ENCODE measurements around the gene TACC2.

Gene TACC2

GRCh38 chr10:122241836-122242235, 252.9 kb downstream of the TACC2 start:
- DNase-seq (no peak), ATAC-seq (replicated peaks) (no peak)
- no peaks in the 10 kb centered on the region for H3K9me3 Mint-ChIP-seq
- no peaks in the 10 kb centered on the region for H3K36me3 Mint-ChIP-seq
- H3K4me3 Mint-ChIP-seq: no peak overlapping the region
- H3K4me1 Mint-ChIP-seq: no peaks in the 10 kb centered on the region
- no peaks in the 10 kb centered on the region for H3K27me3 Mint-ChIP-seq
- no peak overlapping the region for H3K27ac Mint-ChIP-seq

DNA sequence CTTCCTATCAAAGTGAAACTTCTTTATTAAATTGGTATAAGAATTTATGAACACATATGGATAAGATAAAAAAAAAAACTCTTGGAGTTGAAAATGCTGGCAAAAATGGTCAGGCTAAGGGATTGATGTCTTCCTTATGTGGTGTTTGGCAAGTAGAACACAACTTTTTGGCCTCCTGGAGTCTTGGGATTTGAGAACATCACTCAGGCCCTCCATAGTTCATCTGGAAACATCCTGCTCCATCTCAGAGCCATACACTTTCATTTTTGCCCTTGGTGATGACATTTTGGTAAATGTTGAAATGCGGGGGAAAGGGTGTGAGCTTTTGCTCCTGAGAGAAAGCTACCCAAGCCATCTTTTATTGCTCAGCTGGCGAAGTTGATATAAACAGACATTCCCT, 254.6 kb downstream of the TACC2 start:
- H3K27ac Mint-ChIP-seq: no peak overlapping the region
- H3K4me3 Mint-ChIP-seq: no peak overlapping the region
- H3K36me3 Mint-ChIP-seq: no peaks in the 10 kb centered on the region
- peaks cover 0 to under 1% of the 10 kb centered on the region in 2 donors for H3K27me3 Mint-ChIP-seq
- no peak for ATAC-seq (replicated peaks)
- no peaks in the 10 kb centered on the region for H3K9me3 Mint-ChIP-seq
- no peaks in the 10 kb centered on the region for H3K4me1 Mint-ChIP-seq
- no peak for DNase-seq

DNA sequence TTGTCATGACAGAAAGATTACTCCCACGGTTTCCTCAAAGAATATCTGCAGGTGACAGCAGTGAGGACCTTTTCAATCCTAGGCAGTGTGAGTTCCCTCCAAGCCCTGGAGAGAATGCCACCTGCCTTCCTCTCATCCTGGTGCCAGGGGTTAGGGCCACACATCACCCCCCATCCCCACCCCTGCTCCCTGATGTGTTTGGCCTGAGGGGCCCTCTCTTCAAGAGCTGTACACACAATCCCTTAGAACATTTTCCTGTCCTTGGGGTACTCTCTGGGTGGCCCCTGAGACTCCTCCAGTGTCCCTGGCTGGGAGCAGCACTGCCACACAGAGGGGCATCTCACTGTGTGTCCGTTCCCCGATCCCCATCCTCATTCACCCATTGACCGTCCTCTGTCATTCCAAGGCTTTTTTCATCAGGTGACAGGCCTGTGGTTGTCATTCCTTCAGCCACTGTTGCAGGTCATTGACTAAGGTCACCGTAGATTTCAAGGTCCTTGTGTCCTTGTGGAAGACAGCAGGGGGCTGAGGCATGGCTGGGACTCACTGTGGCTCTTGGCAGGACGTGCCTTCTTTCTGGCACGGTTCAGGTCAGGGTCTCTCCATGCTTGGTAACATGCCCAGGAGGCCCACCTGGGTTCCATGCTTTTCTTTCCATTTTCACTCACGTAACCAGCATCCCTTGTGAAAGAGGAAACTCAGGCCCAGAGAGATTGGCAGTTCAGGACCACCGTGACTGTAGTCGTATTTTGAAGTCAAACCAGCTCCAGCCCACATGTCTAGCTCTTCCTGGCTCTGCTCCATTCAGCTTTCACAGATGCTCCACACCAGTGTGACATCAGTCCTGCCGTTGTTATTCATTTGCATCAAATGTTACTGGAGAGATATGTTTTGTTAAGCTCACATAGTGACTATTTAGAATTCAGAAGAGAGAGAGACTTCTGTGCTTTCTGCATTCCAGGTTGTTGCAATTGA, 255.3 kb downstream of the TACC2 start:
- ATAC-seq (replicated peaks): no peak
- H3K9me3 Mint-ChIP-seq: no peaks in the 10 kb centered on the region
- H3K4me3 Mint-ChIP-seq: no peak overlapping the region
- no peaks in the 10 kb centered on the region for H3K4me1 Mint-ChIP-seq
- peaks cover 0 to 5% of the 10 kb centered on the region in 2 donors for H3K27me3 Mint-ChIP-seq
- H3K27ac Mint-ChIP-seq: no peak overlapping the region
- H3K36me3 Mint-ChIP-seq: no peaks in the 10 kb centered on the region
- no peak for DNase-seq

DNA sequence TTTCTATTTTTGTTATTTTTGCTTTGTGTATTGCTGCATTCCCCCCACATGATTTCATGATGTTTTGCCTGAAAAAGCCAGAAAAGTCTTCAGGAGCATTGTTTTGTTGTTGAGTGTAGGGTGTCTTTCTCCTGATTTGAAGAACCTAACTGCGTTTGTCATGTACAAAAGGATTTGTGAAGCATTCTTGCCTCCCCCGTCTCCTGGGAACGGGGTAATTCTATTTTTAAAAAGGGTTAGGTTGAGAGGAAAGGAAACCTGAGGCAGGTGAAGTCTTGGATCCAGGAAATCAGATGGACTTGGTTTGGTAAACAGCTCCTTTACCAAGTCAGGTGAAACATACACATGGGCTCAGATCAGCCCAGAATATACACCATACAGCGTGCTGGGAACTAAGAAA, 256.2 kb downstream of the TACC2 start:
- no peaks in the 10 kb centered on the region for H3K36me3 Mint-ChIP-seq
- H3K4me3 Mint-ChIP-seq: no peak overlapping the region
- H3K9me3 Mint-ChIP-seq: no peaks in the 10 kb centered on the region
- peaks cover 0 to 6% of the 10 kb centered on the region in 2 donors for H3K27me3 Mint-ChIP-seq
- ATAC-seq (replicated peaks) (no peak), DNase-seq (no peak)
- H3K4me1 Mint-ChIP-seq: no peaks in the 10 kb centered on the region
- H3K27ac Mint-ChIP-seq: no peak overlapping the region

- Mint-ChIP-seq H3K4me1 (no peaks in the 10 kb centered on the region), H3K9me3 (no peaks in the 10 kb centered on the region), H3K36me3 (no peaks in the 10 kb centered on the region), H3K4me3 (no peak overlapping the region), H3K27me3 (peaks cover 0 to 11% of the 10 kb centered on the region in 2 donors), H3K27ac (no peak overlapping the region)
- ATAC-seq (replicated peaks) (no peak), DNase-seq (no peak)
These were observed 256.9 kb downstream of the TACC2 start for GRCh38 chr10:122245897-122246296.

DNA sequence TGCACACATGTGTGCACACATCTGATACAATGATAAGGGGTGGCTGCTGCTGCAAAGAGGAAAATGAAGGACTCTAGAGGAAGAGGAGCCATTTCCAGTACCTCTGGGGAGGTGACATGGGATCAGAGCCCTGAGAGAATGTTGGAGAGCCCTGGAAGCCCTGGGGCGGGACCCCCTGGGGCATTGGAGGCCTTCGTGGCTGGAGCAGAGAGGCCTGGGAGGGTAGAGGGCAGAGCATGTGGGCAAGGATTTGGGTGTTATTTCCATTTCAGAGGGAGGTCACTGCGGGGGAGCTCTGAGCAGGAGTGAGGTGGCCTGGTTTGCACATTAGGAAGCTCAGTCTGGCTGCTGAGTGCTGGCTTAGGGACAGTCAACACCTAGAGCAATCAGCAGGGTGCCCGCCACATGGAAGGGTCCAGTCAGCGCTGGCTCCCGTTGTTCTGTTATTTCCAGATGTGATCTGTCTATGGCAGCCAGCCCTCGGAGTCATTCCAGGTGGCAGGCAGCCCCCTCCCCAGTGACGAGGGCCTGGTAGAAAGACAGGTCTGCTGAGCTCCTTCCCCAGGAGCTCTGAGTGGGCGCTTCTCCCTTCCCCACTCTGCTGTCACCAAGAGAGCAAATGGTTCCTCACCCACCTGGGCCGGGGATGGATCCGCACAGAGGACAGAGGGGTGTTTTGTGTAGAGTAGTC, 258.0 kb downstream of the TACC2 start:
- DNase-seq: no peak
- Mint-ChIP-seq H3K4me3 (no peak overlapping the region), H3K4me1 (no peaks in the 10 kb centered on the region), H3K9me3 (no peaks in the 10 kb centered on the region), H3K27ac (no peak overlapping the region), H3K36me3 (no peaks in the 10 kb centered on the region), H3K27me3 (peaks cover 0 to 11% of the 10 kb centered on the region in 2 donors)
- no peak for ATAC-seq (replicated peaks)

- Mint-ChIP-seq H3K4me3 (no peak overlapping the region), H3K4me1 (no peaks in the 10 kb centered on the region), H3K36me3 (no peaks in the 10 kb centered on the region), H3K27ac (no peak overlapping the region), H3K9me3 (no peaks in the 10 kb centered on the region), H3K27me3 (peaks cover 0 to 11% of the 10 kb centered on the region in 2 donors)
- ATAC-seq (replicated peaks) (no peak), DNase-seq (no peak)
These were observed 259.7 kb downstream of the TACC2 start for GRCh38 chr10:122248356-122249302.

DNA sequence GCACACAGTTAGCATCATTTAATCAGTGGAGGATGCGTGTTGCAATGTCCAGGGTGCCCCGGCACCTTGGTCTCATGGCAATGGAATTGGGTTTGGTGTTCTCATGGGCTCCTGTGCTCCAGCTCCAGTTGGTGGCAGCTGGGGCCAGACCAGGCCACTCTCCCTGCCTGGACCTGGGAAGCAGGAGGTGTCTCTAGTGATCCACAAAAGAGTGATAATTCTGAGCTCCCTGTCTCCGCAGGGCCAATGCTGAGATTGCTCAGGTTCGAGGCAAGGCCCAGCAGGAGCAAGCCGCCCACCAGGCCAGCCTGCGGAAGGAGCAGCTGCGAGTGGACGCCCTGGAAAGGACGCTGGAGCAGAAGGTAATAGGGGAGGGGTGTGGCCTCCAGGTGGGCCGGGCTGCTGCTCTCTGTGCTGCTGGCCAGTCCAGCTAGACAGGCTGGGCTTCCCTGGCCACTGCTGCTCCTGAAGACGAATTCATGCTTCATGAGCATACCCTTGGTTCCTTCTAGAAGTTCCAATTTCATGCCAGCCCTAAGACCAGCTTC, 260.4 kb downstream of the TACC2 start:
- H3K4me1 Mint-ChIP-seq: no peaks in the 10 kb centered on the region
- no peaks in the 10 kb centered on the region for H3K36me3 Mint-ChIP-seq
- H3K27ac Mint-ChIP-seq: no peak overlapping the region
- ATAC-seq (replicated peaks) (no peak), DNase-seq (no peak)
- peaks cover 0 to 11% of the 10 kb centered on the region in 2 donors for H3K27me3 Mint-ChIP-seq
- no peaks in the 10 kb centered on the region for H3K9me3 Mint-ChIP-seq
- H3K4me3 Mint-ChIP-seq: no peak overlapping the region

GRCh38 chr10:122249991-122250750, 261.2 kb downstream of the TACC2 start:
- no peaks in the 10 kb centered on the region for H3K4me1 Mint-ChIP-seq
- H3K4me3 Mint-ChIP-seq: no peak overlapping the region
- no peaks in the 10 kb centered on the region for H3K9me3 Mint-ChIP-seq
- peaks cover 0 to 12% of the 10 kb centered on the region in 2 donors for H3K27me3 Mint-ChIP-seq
- H3K27ac Mint-ChIP-seq: no peak overlapping the region
- ATAC-seq (replicated peaks) (no peak), DNase-seq (no peak)
- no peaks in the 10 kb centered on the region for H3K36me3 Mint-ChIP-seq

GRCh38 chr10:122251459-122252255, 262.7 kb downstream of the TACC2 start:
- ATAC-seq (replicated peaks) (no peak), DNase-seq (no peak)
- H3K9me3 Mint-ChIP-seq: no peaks in the 10 kb centered on the region
- H3K36me3 Mint-ChIP-seq: no peaks in the 10 kb centered on the region
- H3K27ac Mint-ChIP-seq: no peak overlapping the region
- H3K4me1 Mint-ChIP-seq: no peaks in the 10 kb centered on the region
- H3K27me3 Mint-ChIP-seq: peaks cover 0 to 15% of the 10 kb centered on the region in 2 donors
- no peak overlapping the region for H3K4me3 Mint-ChIP-seq

GRCh38 chr10:122252805-122253204, 263.8 kb downstream of the TACC2 start:
- no peak overlapping the region for H3K4me3 Mint-ChIP-seq
- no peaks in the 10 kb centered on the region for H3K36me3 Mint-ChIP-seq
- ATAC-seq (replicated peaks): no peak
- H3K27ac Mint-ChIP-seq: no peak overlapping the region
- H3K4me1 Mint-ChIP-seq: no peaks in the 10 kb centered on the region
- no peak for DNase-seq
- no peaks in the 10 kb centered on the region for H3K9me3 Mint-ChIP-seq
- peaks cover 0 to 15% of the 10 kb centered on the region in 2 donors for H3K27me3 Mint-ChIP-seq

DNA sequence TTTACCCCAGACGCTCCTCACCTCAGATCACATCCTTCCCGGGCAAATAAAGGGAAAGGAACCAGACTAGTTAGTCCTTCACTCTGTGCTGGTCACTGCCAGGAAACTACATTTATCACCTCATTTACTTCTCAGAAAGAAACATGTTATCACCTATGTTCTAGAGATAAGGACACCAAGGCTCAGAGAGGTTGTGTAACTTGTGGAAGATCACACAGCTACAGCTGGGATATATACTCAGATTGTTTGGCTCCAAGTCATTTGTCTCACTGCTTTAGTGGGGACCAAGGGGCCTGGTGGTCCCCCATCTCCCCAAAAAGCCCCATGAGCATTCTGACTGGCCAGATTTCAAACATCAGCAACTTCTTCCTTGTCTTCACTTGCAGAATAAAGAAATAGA, 264.6 kb downstream of the TACC2 start:
- no peaks in the 10 kb centered on the region for H3K36me3 Mint-ChIP-seq
- peaks cover 0 to 15% of the 10 kb centered on the region in 2 donors for H3K27me3 Mint-ChIP-seq
- H3K4me3 Mint-ChIP-seq: no peak overlapping the region
- ATAC-seq (replicated peaks): no peak
- H3K9me3 Mint-ChIP-seq: no peaks in the 10 kb centered on the region
- no peak for DNase-seq
- no peak overlapping the region for H3K27ac Mint-ChIP-seq
- no peaks in the 10 kb centered on the region for H3K4me1 Mint-ChIP-seq

DNA sequence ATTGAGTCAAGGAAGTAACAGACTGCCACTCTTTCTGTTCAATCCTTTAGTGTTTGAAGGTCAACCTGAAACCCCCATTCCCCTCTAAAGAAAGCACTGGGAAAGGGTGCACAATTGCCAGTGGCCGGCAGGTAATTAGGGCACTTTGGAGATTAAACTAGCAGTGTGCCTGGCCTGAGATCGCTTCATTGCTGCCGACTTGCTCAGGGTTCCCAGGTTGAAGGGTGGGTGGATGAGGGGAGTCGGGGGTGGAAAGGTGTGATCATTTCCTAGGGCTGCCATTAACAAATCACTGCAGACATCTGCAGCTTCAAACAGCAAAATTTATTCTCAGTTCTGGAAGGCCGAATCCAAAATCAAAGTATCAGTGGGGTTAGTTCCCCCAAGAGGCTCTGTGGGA, 265.9 kb downstream of the TACC2 start:
- no peak for ATAC-seq (replicated peaks)

More for the DNA sequence above, 265.9 kb downstream of the TACC2 start:
- Mint-ChIP-seq H3K4me1 (no peaks in the 10 kb centered on the region), H3K27me3 (peaks cover 6 to 14% of the 10 kb centered on the region in 2 donors), H3K36me3 (no peaks in the 10 kb centered on the region), H3K27ac (no peak overlapping the region), H3K9me3 (no peaks in the 10 kb centered on the region), H3K4me3 (no peak overlapping the region)
- DNase-seq: no peak

Data from stimulated activated naive B cell treated with anti-CD40 and anti-IgM and Interleukin-4, amounts not matched to agents 10 μg/mL and 1 μg/mL and 100 μg/mL, for 72 hours (primary cell).